Measurements from ENCODE around the gene ZFP3.
"Not testable (repeated sequence)": the region's sequence is repeated elsewhere in the genome, so short reads cannot be mapped to it uniquely, and the experiment has no call there.

Gene ZFP3

GRCh38 chr17:5078106-5079028 lies at the start of gene ZFP3:
Gene ZFP3, plus strand, starts transcription at chr17:5078467. Its CDS starts 13,038 bp downstream, at chr17:5091505.
- peak; percentile 69 for DNase-seq

GRCh38 chr17:5030168-5030567 lies 48.1 kb upstream of the ZFP3 start:
- DNase-seq: not testable (repeated sequence)

- DNase-seq: no peak
Observed at GRCh38 chr17:5031365-5032082, 46.7 kb upstream of the ZFP3 start.

GRCh38 chr17:5032865-5033264 lies 45.4 kb upstream of the ZFP3 start:
- DNase-seq: no peak

GRCh38 chr17:5033352-5034015 lies 44.8 kb upstream of the ZFP3 start:
- no peak for DNase-seq

- no peak for DNase-seq
Observed at GRCh38 chr17:5034063-5034462, 44.2 kb upstream of the ZFP3 start.

- DNase-seq: no peak
Observed at GRCh38 chr17:5034651-5035050, 43.6 kb upstream of the ZFP3 start.

GRCh38 chr17:5035315-5035714 lies 43.0 kb upstream of the ZFP3 start, which contains the start of gene SLC52A1:
Gene SLC52A1, minus strand, starts transcription at chr17:5035426. Its CDS starts 820 bp downstream, at chr17:5034606.
- DNase-seq: no peak

- no peak for DNase-seq
Observed at GRCh38 chr17:5042157-5043022, 35.9 kb upstream of the ZFP3 start.

GRCh38 chr17:5043524-5043923 lies 34.7 kb upstream of the ZFP3 start:
- DNase-seq: no peak

GRCh38 chr17:5044630-5045029 lies 33.6 kb upstream of the ZFP3 start:
- no peak for DNase-seq

GRCh38 chr17:5045496-5045895 lies 32.8 kb upstream of the ZFP3 start:
- DNase-seq: no peak

GRCh38 chr17:5047446-5047845 lies 30.8 kb upstream of the ZFP3 start:
- no peak for DNase-seq

- no peak for DNase-seq
Observed at GRCh38 chr17:5049314-5049841, 28.9 kb upstream of the ZFP3 start.

GRCh38 chr17:5050278-5050677 lies 28.0 kb upstream of the ZFP3 start:
- no peak for DNase-seq

GRCh38 chr17:5055543-5055942 lies 22.7 kb upstream of the ZFP3 start:
- no peak for DNase-seq

GRCh38 chr17:5065227-5065744 lies 13.0 kb upstream of the ZFP3 start:
- no peak for DNase-seq

GRCh38 chr17:5068236-5068635 lies 10.0 kb upstream of the ZFP3 start:
- DNase-seq: no peak

GRCh38 chr17:5069724-5070123 lies 8.5 kb upstream of the ZFP3 start:
- no peak for DNase-seq

- DNase-seq: not testable (repeated sequence)
Observed at GRCh38 chr17:5075472-5075871, 2.8 kb upstream of the ZFP3 start.

GRCh38 chr17:5077275-5077674 lies 992 bp upstream of the ZFP3 start:
- not testable (repeated sequence) for DNase-seq

- no peak for DNase-seq
Observed at GRCh38 chr17:5077781-5078105, 524 bp upstream of the ZFP3 start.
